Activated T-cell treated with anti-CD3 and anti-CD28 coated beads, Interleukin-2, amount 50 U/mL, for 72 hours (primary cell): Measurements from ENCODE around the gene GSTCD. TPM values are rescaled to one million over a fixed set of nuclear protein-coding genes. Genes with fewer than 3 reads are reported as not detected.
"Not testable (repeated sequence)": the region's sequence is repeated elsewhere in the genome, so short reads cannot be mapped to it uniquely, and the experiment has no call there.

Source experiments
- ATAC-seq, 2 donors: fragments of 150-1000 bp; cut with Tn5 transposase; replicated peaks in 1 of 2; 2 replicates each; pipeline ENCODE4 v1.10.0; 2021; ENCODE audit warnings: moderate library complexity in 2 of 2, mild to moderate bottlenecking in 1 of 2
- DNase-seq, 2 donors: peaks; one replicate each; pipeline ENCODE4 v3.0.0; 2021 to 2022; ENCODE audit warnings: mixed read lengths in 1 of 2
- H3K27ac Mint-ChIP-seq: one replicate; pipeline ENCODE4 v1.8.0; 2022; ENCODE audit warnings: mild to moderate bottlenecking, moderate library complexity, mixed read lengths
- H3K27me3 Mint-ChIP-seq: one replicate; pipeline ENCODE4 v1.8.0; 2022; ENCODE audit warnings: low read depth, mixed read lengths
- H3K36me3 Mint-ChIP-seq, 2 donors: one replicate each; pipeline ENCODE4 v1.8.0; 2022; ENCODE audit warnings: mixed read lengths in 2 of 2, mild to moderate bottlenecking in 1 of 2; ENCODE audit not compliant: insufficient read depth in 2 of 2
- H3K4me1 Mint-ChIP-seq: one replicate; pipeline ENCODE4 v1.8.0; 2022; ENCODE audit warnings: low read depth, mixed read lengths
- H3K4me3 Mint-ChIP-seq, 2 donors: one replicate each; pipeline ENCODE4 v1.8.0; 2022; ENCODE audit warnings: mild to moderate bottlenecking in 2 of 2, mixed read lengths in 2 of 2, moderate library complexity in 2 of 2
- H3K9me3 Mint-ChIP-seq, 2 donors: one replicate each; pipeline ENCODE4 v1.8.0; 2022; ENCODE audit warnings: mixed read lengths in 2 of 2
- total RNA-seq, 2 donors: library from RNA; stranded (reverse); gene quantifications; one replicate each; pipeline ENCODE4 v1.2.3, GENCODE V29; 2022

The GSTCD gene
- 10 to 100 TPM; 14.7 to 14.8 TPM for total RNA-seq

GRCh38 chr4:105708181-105709080 is at the start of gene GSTCD, which contains the start of gene INTS12:
GSTCD (plus strand) TSS chr4:105708784; CDS start chr4:105717614, 8,830 bp downstream.
INTS12 (minus strand) TSS chr4:105708689; CDS start chr4:105700005, 8,684 bp downstream.
- Mint-ChIP-seq H3K4me1 (peaks cover 25% of the 10 kb centered on the region), H3K4me3 (peak within 1 kb of the TSS; percentile 94 to 98), H3K9me3 (peaks cover 0 to 2% of the 10 kb centered on the region in 2 donors), H3K27me3 (no peaks in the 10 kb centered on the region), H3K27ac (peak within 1 kb of the TSS; percentile 92), H3K36me3 (peaks cover 3 to 6% of the 10 kb centered on the region in 2 donors)
- peak; percentile 87 to 89 for DNase-seq
- peak; percentile 95 to 97 for ATAC-seq

GRCh38 chr4:105659190-105659589 is 49.4 kb upstream of the GSTCD start:
- H3K27me3 Mint-ChIP-seq = peaks cover 6% of the 10 kb centered on the region
- ATAC-seq = no peak
- no peaks in the 10 kb centered on the region for H3K9me3 Mint-ChIP-seq
- H3K36me3 Mint-ChIP-seq = no peaks in the 10 kb centered on the region
- no peak overlapping the region for H3K27ac Mint-ChIP-seq
- H3K4me1 Mint-ChIP-seq = no peaks in the 10 kb centered on the region
- no peak for DNase-seq
- H3K4me3 Mint-ChIP-seq = no peak overlapping the region

GRCh38 chr4:105661028-105661427 is 47.6 kb upstream of the GSTCD start:
- no peak overlapping the region for H3K4me3 Mint-ChIP-seq
- no peaks in the 10 kb centered on the region for H3K36me3 Mint-ChIP-seq
- no peak overlapping the region for H3K27ac Mint-ChIP-seq
- ATAC-seq (no peak), DNase-seq (no peak)
- H3K27me3 Mint-ChIP-seq = peaks cover 8% of the 10 kb centered on the region
- H3K4me1 Mint-ChIP-seq = no peaks in the 10 kb centered on the region
- H3K9me3 Mint-ChIP-seq = no peaks in the 10 kb centered on the region

GRCh38 chr4:105662935-105663675 is 45.5 kb upstream of the GSTCD start:
- DNase-seq (no peak), ATAC-seq (no peak)
- Mint-ChIP-seq H3K9me3 (no peaks in the 10 kb centered on the region), H3K27me3 (peaks cover 8% of the 10 kb centered on the region), H3K27ac (no peak overlapping the region), H3K36me3 (no peaks in the 10 kb centered on the region), H3K4me1 (no peaks in the 10 kb centered on the region), H3K4me3 (no peak overlapping the region)

GRCh38 chr4:105666693-105667092 is 41.9 kb upstream of the GSTCD start:
- ATAC-seq = no peak
- peaks cover 8% of the 10 kb centered on the region for H3K27me3 Mint-ChIP-seq
- no peaks in the 10 kb centered on the region for H3K4me1 Mint-ChIP-seq
- DNase-seq = no peak
- H3K36me3 Mint-ChIP-seq = no peaks in the 10 kb centered on the region
- H3K4me3 Mint-ChIP-seq = no peak overlapping the region
- no peak overlapping the region for H3K27ac Mint-ChIP-seq
- H3K9me3 Mint-ChIP-seq = no peaks in the 10 kb centered on the region

- Mint-ChIP-seq H3K9me3 (no peaks in the 10 kb centered on the region), H3K27me3 (no peaks in the 10 kb centered on the region), H3K4me1 (no peaks in the 10 kb centered on the region), H3K4me3 (no peak overlapping the region), H3K27ac (no peak overlapping the region), H3K36me3 (no peaks in the 10 kb centered on the region)
- DNase-seq (no peak), ATAC-seq (no peak)
These were observed 37.9 kb upstream of the GSTCD start for GRCh38 chr4:105670684-105671083.

- Mint-ChIP-seq H3K27ac (no peak overlapping the region), H3K4me3 (no peak overlapping the region), H3K4me1 (no peaks in the 10 kb centered on the region), H3K27me3 (no peaks in the 10 kb centered on the region), H3K36me3 (no peaks in the 10 kb centered on the region), H3K9me3 (no peaks in the 10 kb centered on the region)
- DNase-seq (no peak), ATAC-seq (no peak)
These were observed 37.3 kb upstream of the GSTCD start for GRCh38 chr4:105671301-105671700.

- H3K4me1 Mint-ChIP-seq = no peaks in the 10 kb centered on the region
- H3K27me3 Mint-ChIP-seq = no peaks in the 10 kb centered on the region
- no peak overlapping the region for H3K4me3 Mint-ChIP-seq
These were observed 34.6 kb upstream of the GSTCD start for GRCh38 chr4:105674011-105674410.

GRCh38 chr4:105677709-105678108 is 30.9 kb upstream of the GSTCD start:
- H3K36me3 Mint-ChIP-seq = peaks cover 0 to 8% of the 10 kb centered on the region in 2 donors
- no peaks in the 10 kb centered on the region for H3K27me3 Mint-ChIP-seq
- no peak overlapping the region for H3K4me3 Mint-ChIP-seq
- DNase-seq = no peak
- H3K27ac Mint-ChIP-seq = no peak overlapping the region
- no peaks in the 10 kb centered on the region for H3K9me3 Mint-ChIP-seq
- H3K4me1 Mint-ChIP-seq = no peaks in the 10 kb centered on the region
- no peak for ATAC-seq

More at GRCh38 chr4:105674011-105674410, 34.6 kb upstream of the GSTCD start:
- H3K9me3 Mint-ChIP-seq = no peaks in the 10 kb centered on the region
- no peak for DNase-seq
- no peaks in the 10 kb centered on the region for H3K36me3 Mint-ChIP-seq
- H3K27ac Mint-ChIP-seq = no peak overlapping the region
- ATAC-seq = no peak

GRCh38 chr4:105679186-105679585 is 29.4 kb upstream of the GSTCD start:
- no peak for ATAC-seq
- H3K4me3 Mint-ChIP-seq = no peak overlapping the region
- no peaks in the 10 kb centered on the region for H3K4me1 Mint-ChIP-seq
- peaks cover 0 to 8% of the 10 kb centered on the region in 2 donors for H3K36me3 Mint-ChIP-seq
- H3K9me3 Mint-ChIP-seq = no peaks in the 10 kb centered on the region
- no peak for DNase-seq
- no peaks in the 10 kb centered on the region for H3K27me3 Mint-ChIP-seq
- H3K27ac Mint-ChIP-seq = no peak overlapping the region

GRCh38 chr4:105683038-105683437 is 25.5 kb upstream of the GSTCD start:
- H3K27me3 Mint-ChIP-seq = no peaks in the 10 kb centered on the region
- H3K4me3 Mint-ChIP-seq = no peak overlapping the region
- no peak for DNase-seq
- no peak for ATAC-seq
- H3K36me3 Mint-ChIP-seq = peaks cover 0 to 11% of the 10 kb centered on the region in 2 donors
- H3K27ac Mint-ChIP-seq = no peak overlapping the region
- no peaks in the 10 kb centered on the region for H3K4me1 Mint-ChIP-seq
- H3K9me3 Mint-ChIP-seq = no peaks in the 10 kb centered on the region

- Mint-ChIP-seq H3K4me3 (no peak overlapping the region), H3K27ac (no peak overlapping the region), H3K36me3 (peaks cover 1 to 20% of the 10 kb centered on the region in 2 donors), H3K27me3 (no peaks in the 10 kb centered on the region), H3K9me3 (no peaks in the 10 kb centered on the region), H3K4me1 (no peaks in the 10 kb centered on the region)
- ATAC-seq (no peak), DNase-seq (no peak)
These were observed 22.0 kb upstream of the GSTCD start for GRCh38 chr4:105686571-105686970.

GRCh38 chr4:105694812-105695211 is 13.8 kb upstream of the GSTCD start:
- peaks cover 4 to 17% of the 10 kb centered on the region in 2 donors for H3K36me3 Mint-ChIP-seq
- not testable (repeated sequence) for H3K27ac Mint-ChIP-seq, ATAC-seq, DNase-seq, H3K9me3 Mint-ChIP-seq, H3K4me1 Mint-ChIP-seq, H3K4me3 Mint-ChIP-seq, H3K27me3 Mint-ChIP-seq
